B cell (primary cell): ENCODE measurements around the gene ZNF750.

ENCODE experiments used
- EZH2 ChIP-seq: IDR thresholded peaks from 2 replicates; pipeline ENCODE4 v1.6.1; 2012; ENCODE audit warnings: borderline replicate concordance, low read depth, mild to moderate bottlenecking, moderate library complexity, low read length; ENCODE audit not compliant: insufficient read depth, poor library complexity, severe bottlenecking
- TF ChIP-seq, protein P1 (sequence below): fragments of 200-600 bp; IDR thresholded peaks from one replicate; pipeline ENCODE4 v1.8.0; 2022; ENCODE audit warnings: antibody characterized with exemption, mild to moderate bottlenecking

DNA sequence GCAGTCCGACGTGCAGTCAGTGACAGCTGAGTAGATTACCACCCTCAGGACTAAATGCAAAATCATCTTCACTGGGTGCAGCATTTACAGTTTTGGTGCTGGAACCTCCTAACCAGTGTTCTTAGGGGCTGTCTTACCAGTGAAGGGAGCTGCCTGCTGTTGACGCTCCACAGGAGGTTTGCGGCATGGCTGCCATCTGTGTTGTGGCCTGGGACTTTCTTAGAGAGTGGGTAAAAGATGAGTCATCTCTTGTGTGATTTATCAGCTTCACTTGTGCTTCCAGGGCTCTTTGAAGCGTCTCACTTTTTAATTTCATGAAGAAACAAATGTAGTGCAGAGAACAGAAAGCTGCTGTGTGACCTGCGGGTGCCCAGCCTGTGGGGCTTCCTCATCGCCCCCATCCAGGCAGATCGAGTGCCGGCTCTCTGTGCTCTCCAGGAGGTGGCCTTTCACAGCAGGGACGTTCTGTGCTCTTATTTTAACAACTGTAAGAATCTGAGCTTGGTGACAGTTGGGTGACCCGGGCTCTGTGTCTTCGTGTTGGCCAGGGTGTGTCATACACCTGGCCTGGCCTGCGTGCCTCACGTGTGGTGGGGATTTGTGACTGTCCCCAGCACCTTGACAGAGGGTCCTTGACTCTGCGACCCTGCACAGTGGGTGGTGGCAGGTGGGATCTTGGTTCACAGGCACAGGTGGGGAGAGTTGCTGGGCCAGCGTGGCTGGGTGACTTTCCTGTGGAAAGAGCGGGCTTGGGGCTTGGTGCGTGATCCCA is 24.3 kb upstream of the ZNF750 start:
- no peak for TF ChIP-seq EZH2
- TF ChIP-seq, protein P1, sequence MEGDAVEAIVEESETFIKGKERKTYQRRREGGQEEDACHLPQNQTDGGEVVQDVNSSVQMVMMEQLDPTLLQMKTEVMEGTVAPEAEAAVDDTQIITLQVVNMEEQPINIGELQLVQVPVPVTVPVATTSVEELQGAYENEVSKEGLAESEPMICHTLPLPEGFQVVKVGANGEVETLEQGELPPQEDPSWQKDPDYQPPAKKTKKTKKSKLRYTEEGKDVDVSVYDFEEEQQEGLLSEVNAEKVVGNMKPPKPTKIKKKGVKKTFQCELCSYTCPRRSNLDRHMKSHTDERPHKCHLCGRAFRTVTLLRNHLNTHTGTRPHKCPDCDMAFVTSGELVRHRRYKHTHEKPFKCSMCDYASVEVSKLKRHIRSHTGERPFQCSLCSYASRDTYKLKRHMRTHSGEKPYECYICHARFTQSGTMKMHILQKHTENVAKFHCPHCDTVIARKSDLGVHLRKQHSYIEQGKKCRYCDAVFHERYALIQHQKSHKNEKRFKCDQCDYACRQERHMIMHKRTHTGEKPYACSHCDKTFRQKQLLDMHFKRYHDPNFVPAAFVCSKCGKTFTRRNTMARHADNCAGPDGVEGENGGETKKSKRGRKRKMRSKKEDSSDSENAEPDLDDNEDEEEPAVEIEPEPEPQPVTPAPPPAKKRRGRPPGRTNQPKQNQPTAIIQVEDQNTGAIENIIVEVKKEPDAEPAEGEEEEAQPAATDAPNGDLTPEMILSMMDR: no peak
